HEK293 (cell line): ENCODE data around the gene GTF3C4.
A peak's percentile ranks its signal among the peaks of the same experiment; 100 is the strongest.

Experiments used
- CTCF ChIA-PET: fragments of 350-600 bp; formaldehyde crosslinking; extraction: SDS; loops from one replicate; lab custom pipeline; 2021; ENCODE audit warnings: antibody characterized with exemption; lab: Yijun Ruan, JAX
- POLR2A ChIA-PET: fragments of 300-600 bp; formaldehyde crosslinking; extraction: SDS; loops from one replicate; lab custom pipeline; 2020; ENCODE audit warnings: antibody characterized with exemption, inconsistent platforms; lab: Yijun Ruan, JAX
- H3K27ac ChIP-seq: fragments of 200-500 bp; sonication (Bioruptor generic); 2 replicates; pipeline ENCODE4 v1.5.1; 2014; ENCODE audit warnings: low read depth, low read length, control low read depth, inconsistent platforms; ENCODE audit errors: extremely low read depth
- H3K36me3 ChIP-seq, 2 experiments: fragments of 200-500 bp in 1 of 2; sonication (Bioruptor generic) in 1 of 2; 1 replicate in 1 of 2; 2 replicates in 1 of 2; pipeline ENCODE4 v1.5.1; 2014 to 2017; ENCODE audit warnings: inconsistent platforms in 2 of 2, low read length in 2 of 2; ENCODE audit not compliant: control insufficient read depth in 2 of 2, insufficient read depth in 1 of 2
- H3K4me1 ChIP-seq: fragments of 200-500 bp; sonication (Bioruptor generic); 2 replicates; pipeline ENCODE4 v1.5.1; 2014; ENCODE audit warnings: mild to moderate bottlenecking, low read length, inconsistent platforms; ENCODE audit not compliant: control insufficient read depth, insufficient read depth
- H3K4me3 ChIP-seq: 2 replicates; pipeline ENCODE4 v1.5.1; 2011; ENCODE audit warnings: low read depth, mild to moderate bottlenecking, control low read depth, low read length, moderate library complexity
- H3K9me3 ChIP-seq: fragments of 200-500 bp; sonication (Bioruptor generic); 2 replicates; pipeline ENCODE4 v1.5.1; 2014; ENCODE audit warnings: low read depth, low read length, inconsistent platforms; ENCODE audit not compliant: control insufficient read depth, insufficient read depth
- FEZF1 ChIP-seq: fragments of 450-650 bp; formaldehyde crosslinking; IDR thresholded peaks from 2 replicates; pipeline ENCODE4 v1.5.1; 2016; ENCODE audit warnings: missing biosample characterization, missing genetic modification characterization
- GLI2 ChIP-seq: fragments of 450-650 bp; formaldehyde crosslinking; IDR thresholded peaks from 2 replicates; pipeline ENCODE4; 2017; ENCODE audit warnings: missing biosample characterization, missing genetic modification characterization, low read depth, borderline replicate concordance
- GLIS2 ChIP-seq: fragments of 450-650 bp; formaldehyde crosslinking; IDR thresholded peaks from 2 replicates; pipeline ENCODE4 v1.5.1; 2016; ENCODE audit warnings: missing biosample characterization, missing genetic modification characterization
- IKZF3 ChIP-seq: fragments of 450-650 bp; IDR thresholded peaks from 2 replicates; pipeline ENCODE4 v1.5.0; 2018; ENCODE audit warnings: missing biosample characterization, mild to moderate bottlenecking, missing genetic modification characterization, moderate library complexity
- RBAK ChIP-seq: fragments of 450-650 bp; formaldehyde crosslinking; IDR thresholded peaks from 2 replicates; pipeline ENCODE4 v1.5.1; 2016; ENCODE audit warnings: missing biosample characterization, missing genetic modification characterization
- REPIN1 ChIP-seq: fragments of 450-650 bp; formaldehyde crosslinking; IDR thresholded peaks from 2 replicates; pipeline ENCODE4 v1.5.1; 2017; ENCODE audit warnings: missing biosample characterization, missing genetic modification characterization, low read depth
- SP7 ChIP-seq: fragments of 450-650 bp; formaldehyde crosslinking; IDR thresholded peaks from 2 replicates; pipeline ENCODE4 v1.5.1; 2016; ENCODE audit warnings: missing biosample characterization, missing genetic modification characterization
- ZBTB49 ChIP-seq: fragments of 450-650 bp; formaldehyde crosslinking; IDR thresholded peaks from 2 replicates; pipeline ENCODE4 v1.5.1; 2016; ENCODE audit warnings: missing biosample characterization, missing genetic modification characterization, low read depth
- ZFP3 ChIP-seq: fragments of 450-650 bp; formaldehyde crosslinking; IDR thresholded peaks from 2 replicates; pipeline ENCODE4 v1.5.1; 2016; ENCODE audit warnings: low read depth, missing biosample characterization, missing genetic modification characterization
- ZIC2 ChIP-seq: fragments of 450-650 bp; formaldehyde crosslinking; IDR thresholded peaks from 2 replicates; pipeline ENCODE4 v1.5.1; 2016; ENCODE audit warnings: missing biosample characterization, missing genetic modification characterization
- ZNF112 ChIP-seq: fragments of 450-650 bp; formaldehyde crosslinking; IDR thresholded peaks from 2 replicates; pipeline ENCODE4 v1.5.0; 2017; ENCODE audit warnings: missing biosample characterization, missing genetic modification characterization
- ZNF121 ChIP-seq: fragments of 450-650 bp; formaldehyde crosslinking; IDR thresholded peaks from 2 replicates; pipeline ENCODE4 v1.5.1; 2016; ENCODE audit warnings: missing biosample characterization, missing genetic modification characterization
- ZNF133 ChIP-seq: fragments of 450-650 bp; formaldehyde crosslinking; IDR thresholded peaks from 2 replicates; pipeline ENCODE4 v1.5.1; 2016; ENCODE audit warnings: missing biosample characterization, missing genetic modification characterization
- ZNF24 ChIP-seq: fragments of 450-650 bp; formaldehyde crosslinking; IDR thresholded peaks from 2 replicates; pipeline ENCODE4 v1.5.1; 2016; ENCODE audit warnings: missing biosample characterization, missing genetic modification characterization
- ZNF394 ChIP-seq: fragments of 450-650 bp; formaldehyde crosslinking; IDR thresholded peaks from 2 replicates; pipeline ENCODE4 v1.5.1; 2016; ENCODE audit warnings: missing biosample characterization, missing genetic modification characterization, mild to moderate bottlenecking, moderate library complexity, borderline replicate concordance
- ZNF473 ChIP-seq: fragments of 450-650 bp; formaldehyde crosslinking; IDR thresholded peaks from 2 replicates; pipeline ENCODE4 v1.5.1; 2017; ENCODE audit warnings: missing biosample characterization, missing genetic modification characterization
- ZNF501 ChIP-seq: fragments of 450-650 bp; formaldehyde crosslinking; IDR thresholded peaks from 2 replicates; pipeline ENCODE4 v1.5.1; 2016; ENCODE audit warnings: missing biosample characterization, missing genetic modification characterization
- ZNF529 ChIP-seq: fragments of 450-650 bp; formaldehyde crosslinking; IDR thresholded peaks from 2 replicates; pipeline ENCODE4 v1.5.1; 2017; ENCODE audit warnings: missing genetic modification characterization, missing biosample characterization; ENCODE audit not compliant: insufficient replicate concordance
- ZNF585B ChIP-seq: fragments of 450-650 bp; formaldehyde crosslinking; IDR thresholded peaks from 2 replicates; pipeline ENCODE4 v1.5.1; 2016; ENCODE audit warnings: missing biosample characterization, missing genetic modification characterization
- ZNF610 ChIP-seq: fragments of 450-650 bp; formaldehyde crosslinking; IDR thresholded peaks from 2 replicates; pipeline ENCODE4 v1.5.1; 2016; ENCODE audit warnings: missing biosample characterization, missing genetic modification characterization, borderline replicate concordance
- ZNF660 ChIP-seq: fragments of 450-650 bp; IDR thresholded peaks from 2 replicates; pipeline ENCODE4 v1.5.1; 2018; ENCODE audit warnings: missing biosample characterization, mild to moderate bottlenecking, missing genetic modification characterization
- ZNF792 ChIP-seq: fragments of 450-650 bp; formaldehyde crosslinking; IDR thresholded peaks from 2 replicates; pipeline ENCODE4 v1.5.1; 2016; ENCODE audit warnings: missing biosample characterization, missing genetic modification characterization
- ZSCAN30 ChIP-seq: fragments of 450-650 bp; IDR thresholded peaks from 2 replicates; pipeline ENCODE4 v1.5.1; 2018; ENCODE audit warnings: missing biosample characterization, mild to moderate bottlenecking, missing genetic modification characterization, moderate library complexity
- TF ChIP-seq, protein P1 (sequence below): fragments of 450-650 bp; formaldehyde crosslinking; IDR thresholded peaks from 2 replicates; pipeline ENCODE4 v1.5.1; 2016; ENCODE audit warnings: missing biosample characterization, missing genetic modification characterization

GTF3C4 gene

DNA sequence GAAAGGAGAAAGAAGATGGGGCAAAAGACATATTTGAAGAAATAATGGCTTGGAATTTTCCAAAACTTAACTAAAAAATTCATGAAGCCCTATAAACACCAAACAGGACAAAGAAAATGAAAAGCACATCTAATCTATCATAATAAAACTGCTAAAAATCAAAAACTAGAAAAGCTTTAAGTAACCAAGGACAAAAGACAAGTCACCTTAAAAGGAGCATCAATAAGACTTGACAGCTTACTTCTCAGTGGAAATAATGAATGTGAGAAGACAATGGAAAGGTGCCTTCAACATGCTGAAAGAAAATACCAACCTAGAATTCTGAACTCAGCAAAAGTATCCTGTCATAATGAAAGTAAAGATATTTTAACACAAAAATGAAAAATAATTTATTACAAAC is 27.0 kb downstream of the GTF3C4 start (continued):
- TF ChIP-seq FEZF1 (peak; percentile 67), ZNF112 (tag by site-specific recombination) (no peak), ZNF610 (tag by site-specific recombination) (peak; percentile 85), ZSCAN30 (tag by site-specific recombination) (0 out of 2 replicates have a peak, but pooled peaks have one; percentile 23), ZNF501 (0 out of 2 replicates have a peak, but pooled peaks have one; percentile 29), SP7 (tag by site-specific recombination) (peak; percentile 42; the same call in 1 of the 2 replicates), ZFP3 (tag by site-specific recombination) (no peak), ZNF660 (tag by site-specific recombination) (peak; percentile 80), ZNF529 (tag by site-specific recombination) (peak; percentile 73)
- TF ChIP-seq, protein P1, sequence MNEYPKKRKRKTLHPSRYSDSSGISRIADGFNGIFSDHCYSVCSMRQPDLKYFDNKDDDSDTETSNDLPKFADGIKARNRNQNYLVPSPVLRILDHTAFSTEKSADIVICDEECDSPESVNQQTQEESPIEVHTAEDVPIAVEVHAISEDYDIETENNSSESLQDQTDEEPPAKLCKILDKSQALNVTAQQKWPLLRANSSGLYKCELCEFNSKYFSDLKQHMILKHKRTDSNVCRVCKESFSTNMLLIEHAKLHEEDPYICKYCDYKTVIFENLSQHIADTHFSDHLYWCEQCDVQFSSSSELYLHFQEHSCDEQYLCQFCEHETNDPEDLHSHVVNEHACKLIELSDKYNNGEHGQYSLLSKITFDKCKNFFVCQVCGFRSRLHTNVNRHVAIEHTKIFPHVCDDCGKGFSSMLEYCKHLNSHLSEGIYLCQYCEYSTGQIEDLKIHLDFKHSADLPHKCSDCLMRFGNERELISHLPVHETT (tag by site-specific recombination), result peak; percentile 63; the same call in 1 of the 2 replicates

GRCh38 chr9:132698989-132699388 is 28.7 kb downstream of the GTF3C4 start:
- no peak overlapping the region for H3K4me3 ChIP-seq
- no peaks in the 10 kb centered on the region for H3K4me1 ChIP-seq
- no peak overlapping the region for H3K27ac ChIP-seq
- TF ChIP-seq ZNF24 (tag by site-specific recombination), result no peak
- TF ChIP-seq ZNF585B, result no peak
- TF ChIP-seq, all 188 proteins: peak for 0
- ChIA-PET CTCF (interaction anchor here (1.0 to 1.2 kb wide), 2 partner anchors 77 to 100 kb away, joined by 3 read pairs; no protein-coding TSS in a partner anchor), POLR2A (interaction anchor here (1.0 kb wide), 1 partner anchor 29 kb away, joined by 3 read pairs; the partner anchor contains the start of gene DDX31)
- Histone ChIP-seq H3K36me3 (no peaks in the 10 kb centered on the region), H3K9me3 (no peaks in the 10 kb centered on the region)

DNA sequence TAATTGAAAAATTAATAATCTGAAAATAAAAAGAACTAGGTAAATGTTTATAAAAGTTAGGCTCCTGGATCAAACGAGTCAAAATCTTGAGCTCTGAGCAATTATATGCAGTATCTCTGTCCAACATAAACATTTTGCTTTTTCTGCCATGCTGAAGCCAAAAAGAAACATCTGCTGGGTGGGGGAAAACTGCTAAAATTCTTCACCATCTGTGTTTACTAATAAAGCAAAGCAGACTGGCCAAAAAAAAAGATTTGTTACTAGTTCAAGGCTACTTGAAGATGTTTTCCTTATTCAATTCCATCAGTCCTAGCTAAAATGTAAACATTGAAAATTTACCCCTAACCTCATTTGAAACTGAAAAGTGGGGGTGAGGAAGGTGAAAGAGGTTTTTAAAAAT is 29.7 kb downstream of the GTF3C4 start:
- no peaks in the 10 kb centered on the region for H3K4me1 ChIP-seq
- ChIA-PET CTCF (interaction anchor here (0.7 to 1.2 kb wide), 3 partner anchors 99 to 272 kb away, joined by 3 to 4 read pairs (median 3); no protein-coding TSS in a partner anchor), POLR2A (interaction anchor here (1.0 kb wide), 1 partner anchor 30 kb away, joined by 3 read pairs; the partner anchor contains the start of gene DDX31)
- H3K4me3 ChIP-seq, result no peak overlapping the region
- no peaks in the 10 kb centered on the region for H3K36me3 ChIP-seq
- TF ChIP-seq ZNF121 (no peak), ZNF133 (tag by site-specific recombination) (no peak), ZBTB49 (no peak), ZNF394 (tag by site-specific recombination) (no peak), RBAK (tag by site-specific recombination) (no peak), GLIS2 (tag by site-specific recombination) (no peak), ZNF473 (tag by site-specific recombination) (no peak), IKZF3 (tag by site-specific recombination) (no peak), ZIC2 (tag by site-specific recombination) (no peak), ZNF792 (no peak), GLI2 (no peak), REPIN1 (tag by site-specific recombination) (no peak)
- no peak overlapping the region for H3K27ac ChIP-seq
- H3K9me3 ChIP-seq, result no peaks in the 10 kb centered on the region
